Endodermal cell (in vitro differentiated cells): ENCODE results near the gene GBF1. TPM values are rescaled to one million over a fixed set of nuclear protein-coding genes. Genes with fewer than 3 reads are reported as not detected.

ENCODE experiments used
- DNase-seq: peaks from one replicate; pipeline ENCODE4 v3.0.0-alpha.2; 2017
- H3K27ac ChIP-seq: 2 replicates; pipeline ENCODE4 v1.5.1; 2013; ENCODE audit warnings: mild to moderate bottlenecking, low read depth, low read length, moderate library complexity
- H3K27me3 ChIP-seq: 2 replicates; pipeline ENCODE4 v1.6.1; 2013; ENCODE audit warnings: mild to moderate bottlenecking, low read length, moderate library complexity; ENCODE audit not compliant: insufficient read depth, control insufficient read depth, poor library complexity, severe bottlenecking
- H3K36me3 ChIP-seq: 2 replicates; pipeline ENCODE4 v1.7.0; 2013; ENCODE audit warnings: mild to moderate bottlenecking, low read length, moderate library complexity; ENCODE audit not compliant: control insufficient read depth, insufficient read depth
- H3K4me1 ChIP-seq: one replicate; pipeline ENCODE4 v1.7.0; 2013; ENCODE audit warnings: low read length; ENCODE audit not compliant: control insufficient read depth, insufficient read depth
- H3K4me3 ChIP-seq: 2 replicates; pipeline ENCODE4 v1.5.1; 2013; ENCODE audit warnings: mild to moderate bottlenecking, low read length, moderate library complexity
- H3K9ac ChIP-seq: 2 replicates; pipeline ENCODE4 v1.6.1; 2013; ENCODE audit warnings: mild to moderate bottlenecking, low read length, moderate library complexity; ENCODE audit not compliant: poor library complexity, severe bottlenecking; ENCODE audit errors: extremely low read depth
- H3K9me3 ChIP-seq: 2 replicates; pipeline ENCODE4 v1.6.1; 2013; ENCODE audit warnings: mild to moderate bottlenecking, low read length, moderate library complexity; ENCODE audit not compliant: control insufficient read depth
- H3K27ac Mint-ChIP-seq: 2 replicates; pipeline ENCODE4 v1.8.0; 2020; ENCODE audit warnings: mixed read lengths
- H3K27me3 Mint-ChIP-seq: 2 replicates; pipeline ENCODE4 v1.8.0; 2021; ENCODE audit warnings: mild to moderate bottlenecking, mixed read lengths; ENCODE audit not compliant: insufficient read depth
- H3K36me3 Mint-ChIP-seq: 2 replicates; pipeline ENCODE4 v1.8.0; 2020; ENCODE audit warnings: low read depth, mixed read lengths
- H3K4me1 Mint-ChIP-seq: 2 replicates; pipeline ENCODE4 v1.8.0; 2020; ENCODE audit warnings: mixed read lengths
- H3K4me3 Mint-ChIP-seq: 2 replicates; pipeline ENCODE4 v1.8.0; 2020; ENCODE audit warnings: mild to moderate bottlenecking, moderate library complexity, mixed read lengths
- H3K9me3 Mint-ChIP-seq: 2 replicates; pipeline ENCODE4 v1.8.0; 2020; ENCODE audit warnings: mild to moderate bottlenecking, mixed read lengths
- CTCF ChIP-seq: fragments of 200-600 bp; sonication (generic); conservative IDR thresholded peaks from 2 replicates; pipeline ENCODE4 v1.5.0; 2021; ENCODE audit warnings: antibody characterized with exemption, mild to moderate bottlenecking
- WGBS, 2 experiments: methylation state at CpG; one replicate each; pipeline versions ENCODE4 v1.1.5 to v1.1.7; 2013; ENCODE audit warnings: missing lambda C conversion rate in 2 of 2, mixed read lengths in 1 of 2; ENCODE audit not compliant: insufficient coverage in 1 of 2, insufficient read length in 1 of 2; 5-methylcytosine and 5-hydroxymethylcytosine counted together
- total RNA-seq, 2 donors: library from RNA; stranded (reverse); fragmentation: NEBNext Ultra II Directional in 1 of 2; extraction: Animal tissue kit (Norgen Biotek cat#: 25700) in 1 of 2; gene quantifications; 2 replicates in 1 of 2; 3 replicates in 1 of 2; pipeline ENCODE4 v1.2.1, GENCODE V29; 2021

GBF1 gene
- total RNA-seq, 2 donors from 2014 or later = 31.1 to 31.4 TPM

DNA sequence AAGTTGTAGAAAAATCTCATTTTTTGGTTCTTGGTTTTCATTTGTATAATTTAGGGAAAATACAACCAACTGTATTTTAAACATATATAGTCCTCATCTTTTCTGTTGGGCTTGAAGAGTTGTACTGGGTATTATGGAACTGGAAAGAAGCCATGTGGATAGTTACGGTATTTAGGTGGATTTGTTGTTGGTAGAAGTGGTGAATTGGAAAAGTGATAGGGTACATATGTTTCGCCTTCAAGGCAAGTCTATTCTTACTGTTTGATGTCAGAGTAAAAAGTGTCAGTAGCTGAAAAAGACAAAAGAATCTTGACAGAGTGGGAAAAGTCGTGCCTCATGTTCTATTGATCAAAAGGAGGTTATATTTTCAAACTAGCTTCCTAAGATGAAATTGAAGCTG lies 64.6 kb downstream of the GBF1 start:
- Mint-ChIP-seq H3K9me3 (peaks cover 7% of the 10 kb centered on the region), H3K27ac (no peak overlapping the region), H3K4me3 (no peak overlapping the region), H3K4me1 (peaks cover 17% of the 10 kb centered on the region), H3K36me3 (peaks cover 15% of the 10 kb centered on the region), H3K27me3 (no peaks in the 10 kb centered on the region)
- Histone ChIP-seq H3K4me3 (no peak overlapping the region), H3K36me3 (peaks cover 3% of the 10 kb centered on the region), H3K9me3 (peaks cover 6% of the 10 kb centered on the region), H3K9ac (no peak overlapping the region), H3K27me3 (no peaks in the 10 kb centered on the region), H3K4me1 (no peaks in the 10 kb centered on the region), H3K27ac (no peak overlapping the region)
- TF ChIP-seq CTCF = no peak
- no peak for DNase-seq
- WGBS, 2 experiments = 91 to 94% methylated on average over 3 of the region's 3 CpGs

GRCh38 chr10:102310361-102311024 lies 65.2 kb downstream of the GBF1 start:
- Histone ChIP-seq H3K27ac (no peak overlapping the region), H3K36me3 (peaks cover 9% of the 10 kb centered on the region), H3K9me3 (peaks cover 6% of the 10 kb centered on the region), H3K9ac (no peak overlapping the region), H3K4me1 (no peaks in the 10 kb centered on the region), H3K27me3 (no peaks in the 10 kb centered on the region), H3K4me3 (no peak overlapping the region)
- no peak overlapping the region for H3K4me3 Mint-ChIP-seq
- H3K4me1 Mint-ChIP-seq = peaks cover 17% of the 10 kb centered on the region
- TF ChIP-seq CTCF = no peak
- no peak overlapping the region for H3K27ac Mint-ChIP-seq
- DNase-seq = no peak
- H3K36me3 Mint-ChIP-seq = peaks cover 15% of the 10 kb centered on the region
- 94 to 100% methylated on average over 1 to 4 of the region's 4 CpGs for WGBS, 2 experiments
- H3K9me3 Mint-ChIP-seq = peaks cover 7% of the 10 kb centered on the region
- H3K27me3 Mint-ChIP-seq = no peaks in the 10 kb centered on the region

GRCh38 chr10:102311025-102311420 lies 65.7 kb downstream of the GBF1 start:
- Histone ChIP-seq H3K4me1 (no peaks in the 10 kb centered on the region), H3K4me3 (no peak overlapping the region), H3K27ac (no peak overlapping the region), H3K9me3 (peaks cover 6% of the 10 kb centered on the region), H3K9ac (no peak overlapping the region), H3K36me3 (peaks cover 9% of the 10 kb centered on the region), H3K27me3 (no peaks in the 10 kb centered on the region)
- TF ChIP-seq CTCF = no peak
- peaks cover 17% of the 10 kb centered on the region for H3K4me1 Mint-ChIP-seq
- peaks cover 15% of the 10 kb centered on the region for H3K36me3 Mint-ChIP-seq
- H3K4me3 Mint-ChIP-seq = no peak overlapping the region
- H3K9me3 Mint-ChIP-seq = peaks cover 7% of the 10 kb centered on the region
- no peak for DNase-seq
- WGBS, 2 experiments = 84 to 92% methylated on average over 3 of the region's 3 CpGs
- no peaks in the 10 kb centered on the region for H3K27me3 Mint-ChIP-seq
- H3K27ac Mint-ChIP-seq = no peak overlapping the region
